ENCODE measurements around the gene TRANK1. TPM values are rescaled to one million over a fixed set of nuclear protein-coding genes. Genes with fewer than 3 reads are reported as not detected.

TRANK1 gene
- total RNA-seq, 1 experiment from 2014 or later: 6.3 TPM

- TF ChIP-seq CTCF (conservative IDR thresholded peaks at IDR 0.05; ENCODE audit: low read depth, low read length) (peak; percentile 37), EZH2 (IDR thresholded peaks at IDR 0.05; ENCODE audit: borderline replicate concordance, low read depth, low read length, poor library complexity, severe bottlenecking) (no peak)
- no peak overlapping the region for H3K27ac ChIP-seq (ENCODE audit: low read depth, low read length, poor library complexity, severe bottlenecking)
- H3K9me3 ChIP-seq (ENCODE audit: low read depth, low read length, poor library complexity, severe bottlenecking): no peaks in the 10 kb centered on the region
- DNase-seq (ENCODE audit: low spot score): peak; percentile 24
- ChIA-PET POLR2A (ENCODE audit: low non-redundant PET) (no interaction called here), CTCF (no interaction called here)
- no peaks in the 10 kb centered on the region for H3K36me3 ChIP-seq (ENCODE audit: insufficient read depth, low read length, poor library complexity, severe bottlenecking)
- no peaks in the 10 kb centered on the region for H3K4me1 ChIP-seq (ENCODE audit: insufficient read depth, low read length, poor library complexity, severe bottlenecking)
- intact Hi-C loops (cut with micrococcal nuclease; ENCODE audit: unreplicated experiment): no loop called here
- no TSS peak for BruUV-seq (replicated peaks)
- H3K4me3 ChIP-seq (ENCODE audit: low read depth, low read length, poor library complexity, severe bottlenecking): no peak overlapping the region
- no peaks in the 10 kb centered on the region for H3K27me3 ChIP-seq (replicated peaks; ENCODE audit: insufficient read depth, low read depth, low read length, poor library complexity)
Observed at GRCh38 chr3:36871379-36872126, 73.3 kb downstream of the TRANK1 start.

- no peak overlapping the region for H3K27ac ChIP-seq (ENCODE audit: low read depth, low read length, poor library complexity, severe bottlenecking)
- no peaks in the 10 kb centered on the region for H3K4me1 ChIP-seq (ENCODE audit: insufficient read depth, low read length, poor library complexity, severe bottlenecking)
- H3K4me3 ChIP-seq (ENCODE audit: low read depth, low read length, poor library complexity, severe bottlenecking): no peak overlapping the region
- no TSS peak for BruUV-seq (replicated peaks)
- CTCF ChIA-PET: interaction anchor here (0.6 to 1.4 kb wide), 5 partner anchors 76 to 1385 kb away, joined by 3 to 6 read pairs (median 4); no protein-coding TSS in a partner anchor
- no peaks in the 10 kb centered on the region for H3K36me3 ChIP-seq (ENCODE audit: insufficient read depth, low read length, poor library complexity, severe bottlenecking)
- TF ChIP-seq EZH2 (IDR thresholded peaks at IDR 0.05; ENCODE audit: borderline replicate concordance, low read depth, low read length, poor library complexity, severe bottlenecking): no peak
- TF ChIP-seq CTCF (conservative IDR thresholded peaks at IDR 0.05; ENCODE audit: low read depth, low read length): peak; percentile 84
- peak; percentile 78 for DNase-seq (ENCODE audit: low spot score)
- POLR2A ChIA-PET (ENCODE audit: low non-redundant PET): no interaction called here
- H3K9me3 ChIP-seq (ENCODE audit: low read depth, low read length, poor library complexity, severe bottlenecking): no peaks in the 10 kb centered on the region
- intact Hi-C loops (cut with micrococcal nuclease; ENCODE audit: unreplicated experiment): loop anchor here (2.0 kb wide), 2 partner anchors 76 to 142 kb away; no protein-coding TSS in a partner anchor
- H3K27me3 ChIP-seq (replicated peaks; ENCODE audit: insufficient read depth, low read depth, low read length, poor library complexity): no peaks in the 10 kb centered on the region
Observed at GRCh38 chr3:36868614-36869436, 76.0 kb downstream of the TRANK1 start.

- BruUV-seq (replicated peaks): no TSS peak
- TF ChIP-seq CTCF (conservative IDR thresholded peaks at IDR 0.05; ENCODE audit: low read depth, low read length) (no peak), EZH2 (IDR thresholded peaks at IDR 0.05; ENCODE audit: borderline replicate concordance, low read depth, low read length, poor library complexity, severe bottlenecking) (no peak)
Observed at GRCh38 chr3:36867810-36868209, 77.0 kb downstream of the TRANK1 start.

More at GRCh38 chr3:36867810-36868209, 77.0 kb downstream of the TRANK1 start:
- DNase-seq (ENCODE audit: low spot score): no peak
- ChIA-PET CTCF (no interaction called here), POLR2A (ENCODE audit: low non-redundant PET) (no interaction called here)
- Histone ChIP-seq H3K4me3 (ENCODE audit: low read depth, low read length, poor library complexity, severe bottlenecking) (no peak overlapping the region), H3K4me1 (ENCODE audit: insufficient read depth, low read length, poor library complexity, severe bottlenecking) (no peaks in the 10 kb centered on the region), H3K27ac (ENCODE audit: low read depth, low read length, poor library complexity, severe bottlenecking) (no peak overlapping the region), H3K9me3 (ENCODE audit: low read depth, low read length, poor library complexity, severe bottlenecking) (no peaks in the 10 kb centered on the region), H3K27me3 (replicated peaks; ENCODE audit: insufficient read depth, low read depth, low read length, poor library complexity) (no peaks in the 10 kb centered on the region), H3K36me3 (ENCODE audit: insufficient read depth, low read length, poor library complexity, severe bottlenecking) (no peaks in the 10 kb centered on the region)
- intact Hi-C loops (cut with micrococcal nuclease; ENCODE audit: unreplicated experiment): loop anchor here (2.0 kb wide), 2 partner anchors 75 to 141 kb away; no protein-coding TSS in a partner anchor
